GM08714 (cell line): ENCODE data around the gene ST14.
"Not testable (repeated sequence)": the region's sequence is repeated elsewhere in the genome, so short reads cannot be mapped to it uniquely, and the experiment has no call there.

Experiments
- H3K4me3 ChIP-seq: fragments of 200-500 bp; sonication (Bioruptor generic); 2 replicates; pipeline ENCODE4 v1.5.1; 2014; ENCODE audit warnings: mild to moderate bottlenecking, low read length, inconsistent platforms
- ZNF274 ChIP-seq: IDR thresholded peaks from 2 replicates; pipeline ENCODE4 v1.6.1; 2012; ENCODE audit warnings: mild to moderate bottlenecking, low read depth, low read length

Gene ST14

GRCh38 chr11:130180896-130181294, 21.3 kb downstream of the ST14 start:
- H3K4me3 ChIP-seq, result no peak overlapping the region
- no peak for TF ChIP-seq ZNF274

DNA sequence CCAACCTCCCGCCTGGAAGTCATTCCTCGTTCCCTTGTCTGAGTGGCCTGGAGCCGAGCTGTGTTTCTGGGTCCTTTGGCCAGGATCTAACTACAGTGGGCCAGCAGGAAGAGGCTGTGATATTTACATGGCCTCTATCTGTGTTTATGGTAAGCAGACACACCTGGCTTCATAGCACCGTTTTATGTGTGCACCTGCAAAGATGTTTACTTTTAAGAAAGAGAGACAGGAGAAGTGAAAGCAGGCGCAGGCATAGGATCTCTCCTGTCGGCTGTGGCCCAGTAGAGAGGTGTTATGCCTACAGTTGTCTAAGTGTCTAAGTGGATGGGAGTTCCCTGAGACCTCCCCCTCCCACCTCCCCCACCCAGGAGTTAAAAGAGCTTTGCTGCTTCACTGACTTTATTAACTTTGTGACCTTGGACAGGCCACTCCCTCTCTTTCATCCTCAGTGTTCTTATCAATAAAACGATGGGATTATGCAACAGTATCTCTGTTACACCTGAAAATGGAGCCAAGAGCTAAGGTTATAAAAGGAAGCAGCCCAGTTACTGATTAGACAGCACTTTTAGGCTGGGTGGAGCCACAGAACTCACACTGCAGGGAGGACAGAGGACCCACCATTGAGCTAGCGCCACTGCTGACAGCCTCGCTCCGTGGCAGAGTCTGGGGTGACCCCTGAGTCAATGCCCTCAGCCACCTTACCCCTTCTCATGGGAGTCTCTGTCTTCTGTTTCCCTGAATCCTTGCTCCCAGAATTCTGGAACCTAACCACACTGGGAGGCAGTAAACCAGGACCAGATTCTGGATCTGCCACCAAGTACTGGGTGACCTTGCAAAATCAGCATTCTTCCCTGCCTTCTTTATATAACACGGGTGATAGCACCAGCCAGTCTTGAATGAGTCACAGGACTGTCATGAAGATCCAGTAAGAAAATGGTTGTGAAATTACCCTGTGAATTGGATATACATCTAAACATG, 22.0 kb downstream of the ST14 start:
- H3K4me3 ChIP-seq, result no peak overlapping the region
- no peak for TF ChIP-seq ZNF274

GRCh38 chr11:130183878-130184610, 24.5 kb downstream of the ST14 start:
- no peak for TF ChIP-seq ZNF274
- no peak overlapping the region for H3K4me3 ChIP-seq

GRCh38 chr11:130187096-130187495, 27.5 kb downstream of the ST14 start:
- TF ChIP-seq ZNF274, result no peak
- H3K4me3 ChIP-seq, result no peak overlapping the region

DNA sequence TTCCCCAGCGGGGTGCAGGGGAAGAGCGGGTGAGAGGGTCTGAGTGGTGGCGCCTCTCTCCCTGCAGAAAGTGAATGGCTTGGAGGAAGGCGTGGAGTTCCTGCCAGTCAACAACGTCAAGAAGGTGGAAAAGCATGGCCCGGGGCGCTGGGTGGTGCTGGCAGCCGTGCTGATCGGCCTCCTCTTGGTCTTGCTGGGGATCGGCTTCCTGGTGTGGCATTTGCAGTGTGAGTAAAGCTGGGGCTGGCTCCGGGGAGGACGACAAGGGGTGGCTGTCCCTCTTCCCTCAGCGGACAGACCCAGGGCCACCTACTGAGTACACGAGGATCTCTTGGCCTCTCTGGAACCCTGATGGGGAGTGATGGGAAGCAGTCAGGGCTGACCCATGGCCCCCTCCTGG, 28.5 kb downstream of the ST14 start:
- no peak overlapping the region for H3K4me3 ChIP-seq
- TF ChIP-seq ZNF274, result no peak

DNA sequence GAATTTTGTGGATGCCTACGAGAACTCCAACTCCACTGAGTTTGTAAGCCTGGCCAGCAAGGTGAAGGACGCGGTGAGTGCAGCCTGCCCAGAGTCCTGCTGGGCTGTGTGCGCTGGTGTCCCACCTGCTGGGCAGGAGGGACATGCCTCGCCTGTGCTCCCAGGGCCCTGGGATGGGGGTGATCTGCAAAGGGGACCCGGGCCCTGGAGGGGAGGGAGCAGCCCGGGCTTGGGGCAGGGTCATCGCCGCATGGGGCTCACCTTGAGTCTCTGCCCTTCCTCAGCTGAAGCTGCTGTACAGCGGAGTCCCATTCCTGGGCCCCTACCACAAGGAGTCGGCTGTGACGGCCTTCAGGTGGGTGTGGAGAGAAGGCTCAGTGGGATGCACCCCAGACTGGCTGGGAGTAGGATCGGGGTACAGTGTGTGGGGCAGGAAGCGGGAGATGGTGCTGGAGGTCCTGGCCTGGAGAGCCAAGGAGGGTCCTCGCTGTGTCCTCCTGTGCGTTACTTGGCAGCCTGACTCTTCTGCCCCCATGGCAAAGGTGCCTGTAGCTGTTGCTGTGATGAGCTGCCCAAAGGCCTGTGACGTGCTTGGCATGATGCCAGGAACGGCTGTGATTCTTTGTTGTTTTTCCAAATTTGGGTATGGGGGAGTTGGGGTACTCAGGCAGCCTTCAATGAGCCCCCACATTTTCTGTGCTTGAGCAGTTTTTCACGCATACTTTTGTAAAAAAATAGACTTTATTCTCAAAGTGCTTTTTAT, 29.2 kb downstream of the ST14 start:
- TF ChIP-seq ZNF274, result no peak

GRCh38 chr11:130189492-130190210, 30.1 kb downstream of the ST14 start:
- no peak overlapping the region for H3K4me3 ChIP-seq
- no peak for TF ChIP-seq ZNF274

More for the DNA sequence above, 29.2 kb downstream of the ST14 start:
- no peak overlapping the region for H3K4me3 ChIP-seq

GRCh38 chr11:130190371-130190881, 30.8 kb downstream of the ST14 start:
- no peak for TF ChIP-seq ZNF274
- no peak overlapping the region for H3K4me3 ChIP-seq

- no peak for TF ChIP-seq ZNF274
- no peak overlapping the region for H3K4me3 ChIP-seq
Observed at GRCh38 chr11:130191896-130192295, 32.3 kb downstream of the ST14 start.

GRCh38 chr11:130192845-130193267, 33.3 kb downstream of the ST14 start:
- H3K4me3 ChIP-seq, result no peak overlapping the region
- no peak for TF ChIP-seq ZNF274

DNA sequence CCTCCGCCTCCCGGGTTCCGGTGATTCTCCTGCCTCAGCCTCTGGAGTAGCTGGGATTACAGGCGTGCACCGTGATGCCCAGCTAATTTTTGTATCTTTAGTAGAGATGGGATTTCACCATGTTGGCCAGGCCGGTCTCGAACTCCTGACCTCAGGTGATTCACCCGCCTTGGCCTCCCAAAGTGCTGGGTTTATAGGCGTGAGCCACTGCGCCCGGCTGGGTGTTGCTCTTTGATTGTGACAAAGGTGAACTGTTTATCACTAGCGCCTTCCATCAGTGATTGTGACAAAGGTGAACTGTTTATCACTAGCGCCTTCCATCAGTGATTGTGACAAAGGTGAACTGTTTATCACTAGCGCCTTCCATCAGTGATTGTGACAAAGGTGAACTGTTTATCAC, 34.0 kb downstream of the ST14 start:
- not testable (repeated sequence) for H3K4me3 ChIP-seq

DNA sequence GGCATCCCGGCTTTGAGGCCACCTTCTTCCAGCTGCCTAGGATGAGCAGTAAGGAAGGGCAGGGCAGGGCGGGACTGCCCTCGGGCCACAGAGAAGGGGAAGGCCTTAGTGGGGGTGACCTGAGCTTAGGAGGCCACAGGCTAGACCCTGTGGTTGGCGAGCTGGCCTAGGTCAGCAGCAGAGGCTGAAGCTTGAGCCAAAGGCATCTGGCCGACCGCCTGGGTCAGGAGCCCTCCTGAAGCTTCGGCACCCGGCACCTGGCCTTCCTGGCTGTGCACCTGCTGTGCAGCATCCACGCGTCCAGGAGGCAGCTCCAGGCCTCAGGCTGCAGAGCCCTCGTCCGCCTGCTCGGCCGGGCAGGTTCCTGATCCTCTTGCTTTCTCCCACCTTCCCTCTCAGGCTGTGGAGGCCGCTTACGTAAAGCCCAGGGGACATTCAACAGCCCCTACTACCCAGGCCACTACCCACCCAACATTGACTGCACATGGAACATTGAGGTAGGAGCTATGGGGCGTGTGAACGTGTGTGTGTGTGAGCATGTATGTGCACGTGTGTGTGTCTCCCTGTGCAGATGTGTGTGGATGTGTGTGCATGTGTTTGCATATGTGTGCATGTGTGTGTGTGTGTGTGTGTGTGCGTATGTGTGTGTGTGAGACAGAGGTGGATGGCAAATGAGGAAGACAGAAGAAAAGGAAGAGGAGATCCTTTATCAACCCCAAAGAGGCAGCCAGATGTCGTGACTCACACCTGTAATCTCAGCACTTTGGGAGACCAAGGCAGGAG, 34.9 kb downstream of the ST14 start:
- H3K4me3 ChIP-seq, result no peak overlapping the region
- TF ChIP-seq ZNF274, result no peak
